Measurements from ENCODE around the gene CASK. TPM values are rescaled to one million over a fixed set of nuclear protein-coding genes. Genes with fewer than 3 reads are reported as not detected.
A peak's percentile ranks its signal among the peaks of the same experiment; 100 is the strongest.

The CASK gene
- total RNA-seq, 1 experiment from 2014 or later = 163 TPM

DNA sequence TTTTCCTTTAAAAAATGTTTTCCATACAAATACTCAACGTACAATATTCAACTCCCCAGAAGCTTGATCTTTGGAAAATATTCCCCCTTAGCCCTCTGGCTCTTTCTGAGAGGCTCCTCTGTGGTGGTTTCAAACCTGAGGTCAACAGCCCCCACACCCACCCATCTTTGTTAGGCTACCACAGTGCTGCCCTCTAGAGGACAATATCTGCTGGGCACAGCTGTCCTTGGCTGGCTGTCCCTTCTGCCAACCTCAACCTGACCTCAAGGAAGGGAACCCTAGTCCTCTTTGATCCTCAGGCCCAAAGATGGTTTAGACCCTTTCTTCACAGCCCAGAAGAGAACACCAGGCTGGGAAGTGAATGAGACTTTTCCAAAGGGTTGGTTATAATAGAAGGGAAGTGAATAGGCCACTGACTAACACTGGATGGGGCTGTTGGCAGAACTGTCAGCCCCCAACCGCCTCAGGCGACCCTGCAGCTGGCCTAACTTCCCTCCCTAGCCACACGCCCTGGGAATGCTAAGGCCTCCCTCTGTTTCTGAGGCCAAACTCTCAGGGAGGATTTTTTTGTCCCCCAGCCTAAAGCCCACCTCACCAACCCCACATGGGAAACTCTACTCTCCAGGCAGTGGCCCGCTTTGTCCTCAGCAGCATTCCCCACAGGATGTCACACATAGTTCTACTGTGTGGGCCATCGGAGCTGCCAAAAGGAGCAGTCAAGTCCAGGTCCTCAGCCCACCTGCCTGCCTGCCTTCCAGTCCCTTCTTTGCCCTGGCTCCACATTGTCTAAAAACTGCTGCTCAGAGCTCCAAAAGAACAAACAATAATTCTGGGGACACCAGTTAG, 441.9 kb downstream of the CASK start:
- DNase-seq = peak; percentile 42 to 46
- POLR2A ChIA-PET = no interaction called here
- H3K4me1 Mint-ChIP-seq (ENCODE audit: low read depth, unreplicated experiment) = peaks cover 9% of the 10 kb centered on the region

DNA sequence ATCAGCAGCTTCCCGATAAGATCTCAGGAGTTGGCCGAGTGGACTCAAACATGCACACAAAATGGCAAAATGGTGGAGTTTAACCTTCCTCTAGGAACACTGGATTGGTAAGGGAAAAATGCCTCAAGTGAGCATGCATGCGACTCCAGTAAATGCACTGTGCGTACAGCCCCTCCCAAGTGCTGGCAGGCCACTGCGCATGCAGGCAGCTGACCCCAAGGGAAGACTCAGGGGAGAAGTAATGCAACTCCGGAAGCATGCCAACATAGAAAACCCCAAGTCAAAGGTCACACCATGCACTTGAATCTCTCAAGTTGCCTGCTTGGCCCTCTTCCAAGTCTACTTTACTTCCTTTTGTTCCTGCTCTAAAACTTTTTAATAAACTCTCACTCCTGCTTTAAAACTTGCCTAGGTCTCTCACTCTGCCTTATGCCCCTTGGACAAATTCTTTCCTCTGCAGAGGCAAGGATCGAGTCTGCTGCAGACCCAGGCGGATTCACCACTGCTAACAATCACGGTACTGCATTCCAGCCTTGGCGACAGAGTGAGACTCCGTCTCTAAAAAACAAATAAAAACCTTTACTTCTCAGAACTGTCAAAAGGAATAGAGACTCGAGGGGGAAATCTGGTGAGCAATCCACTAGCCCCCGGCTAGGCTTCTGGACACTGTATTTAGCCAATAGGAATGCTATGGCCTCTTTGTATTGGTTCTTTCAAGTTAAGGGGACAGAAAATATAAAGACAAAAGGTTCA, 442.7 kb downstream of the CASK start:
- ChIA-PET POLR2A (no interaction called here), CTCF (no interaction called here)
- no peak overlapping the region for H3K4me3 Mint-ChIP-seq (ENCODE audit: unreplicated experiment)
- no peak for DNase-seq
- no peaks in the 10 kb centered on the region for H3K9me3 ChIP-seq
- TF ChIP-seq, protein P1, sequence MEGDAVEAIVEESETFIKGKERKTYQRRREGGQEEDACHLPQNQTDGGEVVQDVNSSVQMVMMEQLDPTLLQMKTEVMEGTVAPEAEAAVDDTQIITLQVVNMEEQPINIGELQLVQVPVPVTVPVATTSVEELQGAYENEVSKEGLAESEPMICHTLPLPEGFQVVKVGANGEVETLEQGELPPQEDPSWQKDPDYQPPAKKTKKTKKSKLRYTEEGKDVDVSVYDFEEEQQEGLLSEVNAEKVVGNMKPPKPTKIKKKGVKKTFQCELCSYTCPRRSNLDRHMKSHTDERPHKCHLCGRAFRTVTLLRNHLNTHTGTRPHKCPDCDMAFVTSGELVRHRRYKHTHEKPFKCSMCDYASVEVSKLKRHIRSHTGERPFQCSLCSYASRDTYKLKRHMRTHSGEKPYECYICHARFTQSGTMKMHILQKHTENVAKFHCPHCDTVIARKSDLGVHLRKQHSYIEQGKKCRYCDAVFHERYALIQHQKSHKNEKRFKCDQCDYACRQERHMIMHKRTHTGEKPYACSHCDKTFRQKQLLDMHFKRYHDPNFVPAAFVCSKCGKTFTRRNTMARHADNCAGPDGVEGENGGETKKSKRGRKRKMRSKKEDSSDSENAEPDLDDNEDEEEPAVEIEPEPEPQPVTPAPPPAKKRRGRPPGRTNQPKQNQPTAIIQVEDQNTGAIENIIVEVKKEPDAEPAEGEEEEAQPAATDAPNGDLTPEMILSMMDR (IDR thresholded peaks at IDR 0.05; ENCODE audit: insufficient read depth in 1 of 2, low read depth in 1 of 2, low read length in 1 of 2, severe bottlenecking in 1 of 2, unreplicated experiment in 1 of 2) = no peak
- no TSS peak for BruUV-seq (replicated peaks)
- peaks cover 9% of the 10 kb centered on the region for H3K4me1 Mint-ChIP-seq (ENCODE audit: low read depth, unreplicated experiment)
- no peaks in the 10 kb centered on the region for H3K9me3 Mint-ChIP-seq (ENCODE audit: unreplicated experiment)
- H3K4me3 ChIP-seq (ENCODE audit: low read depth, low read length) = no peak overlapping the region
- H3K27me3 ChIP-seq (replicated peaks; ENCODE audit: control insufficient read depth, insufficient read depth, low read length) = no peaks in the 10 kb centered on the region
- no peaks in the 10 kb centered on the region for H3K36me3 ChIP-seq (ENCODE audit: control insufficient read depth, insufficient read depth, low read length)
- H3K27me3 Mint-ChIP-seq (ENCODE audit: insufficient read depth, unreplicated experiment) = no peaks in the 10 kb centered on the region
- H3K27ac Mint-ChIP-seq (ENCODE audit: unreplicated experiment) = peak overlapping the region; percentile 97
- intact Hi-C loops (cut with micrococcal nuclease; ENCODE audit: unreplicated experiment) = no loop called here
- H3K4me1 ChIP-seq = peaks cover 41% of the 10 kb centered on the region
- H3K36me3 Mint-ChIP-seq (ENCODE audit: insufficient read depth, unreplicated experiment) = no peaks in the 10 kb centered on the region

More for the DNA sequence above, 441.9 kb downstream of the CASK start:
- Mint-ChIP-seq H3K36me3 (ENCODE audit: insufficient read depth, unreplicated experiment) (no peaks in the 10 kb centered on the region), H3K4me3 (ENCODE audit: unreplicated experiment) (peak overlapping the region; percentile 59), H3K27me3 (ENCODE audit: insufficient read depth, unreplicated experiment) (no peaks in the 10 kb centered on the region), H3K27ac (ENCODE audit: unreplicated experiment) (peak overlapping the region; percentile 97), H3K9me3 (ENCODE audit: unreplicated experiment) (no peaks in the 10 kb centered on the region)
- no TSS peak for BruUV-seq (replicated peaks)
- TF ChIP-seq, protein P1 (IDR thresholded peaks at IDR 0.05; ENCODE audit: insufficient read depth in 1 of 2, low read depth in 1 of 2, low read length in 1 of 2, severe bottlenecking in 1 of 2, unreplicated experiment in 1 of 2) = peak in 1 of 2 experiments; percentile 11
- CTCF ChIA-PET = interaction anchor here (1.4 kb wide), 1 partner anchor 39 kb away, joined by 5 read pairs; no protein-coding TSS in a partner anchor
- no peaks in the 10 kb centered on the region for H3K27me3 ChIP-seq (replicated peaks; ENCODE audit: control insufficient read depth, insufficient read depth, low read length)
- H3K4me3 ChIP-seq (ENCODE audit: low read depth, low read length) = no peak overlapping the region
- intact Hi-C loops (cut with micrococcal nuclease; ENCODE audit: unreplicated experiment) = loop anchor here (1.0 to 2.0 kb wide), 3 partner anchors 39 to 149 kb away; no protein-coding TSS in a partner anchor
- no peaks in the 10 kb centered on the region for H3K9me3 ChIP-seq
- H3K36me3 ChIP-seq (ENCODE audit: control insufficient read depth, insufficient read depth, low read length) = no peaks in the 10 kb centered on the region
- peaks cover 35% of the 10 kb centered on the region for H3K4me1 ChIP-seq

DNA sequence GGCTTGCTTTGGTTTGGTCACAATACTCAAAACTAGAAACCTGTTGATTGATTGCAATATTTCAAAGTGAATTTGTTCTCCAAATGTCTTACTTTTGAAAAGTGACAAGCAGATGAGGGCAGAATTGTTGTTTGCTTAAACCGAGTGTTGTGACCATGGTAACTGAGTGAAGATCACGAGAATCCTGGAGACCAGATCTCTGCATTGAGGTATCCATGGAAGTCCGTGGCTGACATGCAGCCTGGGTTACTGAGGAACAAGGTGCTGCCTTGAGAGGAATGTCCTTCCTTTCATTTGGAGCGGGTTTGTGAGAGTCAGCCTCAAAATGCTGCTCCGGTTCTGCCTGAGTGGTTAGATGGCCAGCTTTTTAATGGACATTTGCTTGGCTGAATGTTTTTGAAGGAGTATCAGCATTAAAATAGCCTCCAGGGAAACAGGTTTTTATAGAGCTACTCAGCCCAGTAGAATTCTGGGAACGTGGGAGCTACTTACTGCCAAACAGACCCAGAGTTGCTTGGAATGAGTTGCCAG, 444.9 kb downstream of the CASK start:
- ChIA-PET CTCF (no interaction called here), POLR2A (no interaction called here)
- Histone ChIP-seq H3K9me3 (no peaks in the 10 kb centered on the region), H3K4me3 (ENCODE audit: low read depth, low read length) (no peak overlapping the region), H3K4me1 (peaks cover 50% of the 10 kb centered on the region), H3K27me3 (replicated peaks; ENCODE audit: control insufficient read depth, insufficient read depth, low read length) (no peaks in the 10 kb centered on the region), H3K36me3 (ENCODE audit: control insufficient read depth, insufficient read depth, low read length) (no peaks in the 10 kb centered on the region)
- Mint-ChIP-seq H3K9me3 (ENCODE audit: unreplicated experiment) (no peaks in the 10 kb centered on the region), H3K36me3 (ENCODE audit: insufficient read depth, unreplicated experiment) (peaks cover 15% of the 10 kb centered on the region), H3K27ac (ENCODE audit: unreplicated experiment) (no peak overlapping the region), H3K4me3 (ENCODE audit: unreplicated experiment) (no peak overlapping the region), H3K27me3 (ENCODE audit: insufficient read depth, unreplicated experiment) (no peaks in the 10 kb centered on the region), H3K4me1 (ENCODE audit: low read depth, unreplicated experiment) (peaks cover 18% of the 10 kb centered on the region)
- intact Hi-C loops (cut with micrococcal nuclease; ENCODE audit: unreplicated experiment) = no loop called here
- TF ChIP-seq, protein P1 (IDR thresholded peaks at IDR 0.05; ENCODE audit: insufficient read depth in 1 of 2, low read depth in 1 of 2, low read length in 1 of 2, severe bottlenecking in 1 of 2, unreplicated experiment in 1 of 2) = no peak
- no TSS peak for BruUV-seq (replicated peaks)
- no peak for DNase-seq
